DMS 273 treated with DMSO at 0.1 percent for 48 hours (cell line): ENCODE data around the gene FGFR3.

Source experiments
- DNase-seq: peaks from one replicate; lab custom pipeline; 2025; lab: John Stamatoyannopoulos, UW

FGFR3 gene

DNA sequence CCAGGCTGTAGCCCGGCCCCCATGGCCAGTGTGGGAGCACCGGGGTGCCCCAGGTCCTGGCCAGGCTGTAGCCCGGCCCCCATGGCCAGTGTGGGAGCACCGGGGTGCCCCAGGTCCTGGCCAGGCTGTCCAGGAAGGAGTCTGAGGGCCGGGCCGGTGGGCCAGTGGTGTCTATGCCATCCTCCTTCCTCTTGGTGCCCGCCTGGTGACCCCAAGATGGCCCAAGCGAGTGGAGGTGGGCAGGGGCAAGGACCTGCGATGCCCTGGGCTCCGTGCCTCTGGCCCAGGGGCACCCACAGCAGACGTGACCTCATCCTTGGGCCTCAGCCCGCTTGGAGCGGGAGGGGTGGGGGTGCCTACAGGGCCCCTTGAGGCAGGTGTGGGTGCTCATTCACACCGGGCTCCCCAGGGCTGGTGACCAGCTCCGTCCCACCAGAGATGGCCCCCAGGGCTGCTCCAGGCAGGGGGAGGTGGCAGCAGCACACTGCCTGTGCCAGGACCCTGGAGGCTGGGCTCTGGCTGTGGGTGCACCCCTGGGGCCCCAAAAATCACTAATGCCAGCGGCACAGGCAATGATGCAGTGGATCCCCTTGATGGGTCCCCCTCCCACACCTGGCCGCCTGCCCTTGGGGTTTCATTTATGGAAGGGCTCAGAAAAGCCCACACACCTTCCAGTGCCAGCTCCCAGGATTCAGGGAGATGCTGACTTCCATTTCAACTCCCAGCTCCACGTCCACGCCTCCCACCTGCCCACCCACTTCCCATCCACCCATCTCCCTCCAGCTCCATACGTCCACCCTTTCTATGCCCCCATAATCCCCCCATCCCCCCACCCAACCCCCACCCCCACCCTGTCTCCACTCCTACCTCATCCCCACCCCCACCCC is 36.0 kb upstream of the FGFR3 start:
- no peak for DNase-seq

- DNase-seq = no peak
Measured at GRCh38 chr4:1757836-1758235, 35.3 kb upstream of the FGFR3 start.

DNA sequence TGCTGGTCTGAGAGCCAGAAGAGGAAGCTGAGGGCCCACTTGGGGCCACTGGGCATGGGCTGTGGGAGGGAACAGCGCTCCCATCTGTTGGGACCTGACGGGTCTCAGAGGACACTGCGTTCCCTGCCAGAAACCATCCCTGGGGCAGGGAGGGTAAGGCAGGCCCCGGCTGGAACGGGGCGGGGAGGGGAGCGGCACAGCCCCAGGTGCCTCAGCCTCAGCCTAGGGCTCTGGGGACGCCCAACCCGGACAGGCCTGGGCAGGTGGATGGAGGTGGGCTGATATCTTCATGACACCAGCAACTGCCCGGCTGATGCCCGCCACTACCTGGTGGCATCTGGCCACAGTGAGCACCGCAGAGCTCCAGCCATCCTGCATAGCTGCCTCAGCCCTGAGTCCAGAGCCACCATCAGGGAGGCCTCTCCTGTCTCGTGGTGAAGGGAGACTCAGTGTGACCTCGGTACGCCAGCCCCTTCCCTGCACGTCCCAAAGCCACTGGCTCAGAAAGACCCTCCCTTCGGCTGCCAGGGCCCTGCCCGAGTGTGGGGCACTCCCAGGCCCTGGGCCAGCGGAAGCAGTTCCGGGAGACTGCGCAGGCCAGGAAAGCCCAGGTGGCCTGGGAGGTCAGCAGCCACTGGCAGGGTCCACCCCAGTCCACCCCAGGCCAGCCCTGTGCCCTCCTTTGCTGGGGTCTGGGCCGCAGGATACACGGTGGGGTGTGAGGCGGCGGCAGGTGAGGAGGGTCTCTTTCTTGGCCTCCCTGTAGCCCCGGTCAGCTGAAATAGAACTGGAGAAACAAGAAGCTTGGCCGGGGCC is 34.6 kb upstream of the FGFR3 start:
- no peak for DNase-seq

DNA sequence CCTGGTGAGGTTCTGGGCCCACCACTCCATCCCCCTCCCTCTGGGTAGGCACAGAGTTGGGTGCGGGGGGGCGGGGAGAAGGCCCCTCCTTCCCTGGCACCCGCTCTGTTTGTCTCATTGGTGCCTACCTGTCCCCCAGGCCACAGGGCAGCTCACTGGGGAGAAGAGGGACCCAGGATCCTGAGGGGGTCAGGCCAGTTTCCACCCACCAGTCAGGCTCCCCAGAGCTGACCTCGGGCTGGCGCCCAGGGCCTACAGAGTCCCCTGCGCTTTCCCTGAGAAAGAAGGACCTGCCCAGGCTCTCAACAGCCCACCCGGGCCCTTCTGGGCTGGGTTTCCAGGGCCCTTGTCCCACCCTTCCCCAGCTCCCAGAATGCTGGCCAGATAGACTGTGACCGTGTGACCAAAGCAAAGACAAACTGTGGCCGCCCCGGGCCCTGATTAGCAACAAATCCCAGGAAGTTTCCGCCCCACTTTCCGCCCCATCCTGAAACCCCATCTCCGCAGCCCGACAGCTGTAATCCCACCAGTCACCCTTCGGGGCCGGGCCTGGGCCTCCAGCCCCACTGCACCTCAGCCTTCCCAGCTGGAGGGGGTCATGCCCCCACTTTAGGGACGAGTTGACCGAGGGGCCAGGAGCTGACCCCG is 33.8 kb upstream of the FGFR3 start:
- DNase-seq = no peak

GRCh38 chr4:1759818-1760223 is 33.3 kb upstream of the FGFR3 start:
- DNase-seq = no peak

- DNase-seq = no peak
Measured at GRCh38 chr4:1760521-1761071, 32.5 kb upstream of the FGFR3 start.

DNA sequence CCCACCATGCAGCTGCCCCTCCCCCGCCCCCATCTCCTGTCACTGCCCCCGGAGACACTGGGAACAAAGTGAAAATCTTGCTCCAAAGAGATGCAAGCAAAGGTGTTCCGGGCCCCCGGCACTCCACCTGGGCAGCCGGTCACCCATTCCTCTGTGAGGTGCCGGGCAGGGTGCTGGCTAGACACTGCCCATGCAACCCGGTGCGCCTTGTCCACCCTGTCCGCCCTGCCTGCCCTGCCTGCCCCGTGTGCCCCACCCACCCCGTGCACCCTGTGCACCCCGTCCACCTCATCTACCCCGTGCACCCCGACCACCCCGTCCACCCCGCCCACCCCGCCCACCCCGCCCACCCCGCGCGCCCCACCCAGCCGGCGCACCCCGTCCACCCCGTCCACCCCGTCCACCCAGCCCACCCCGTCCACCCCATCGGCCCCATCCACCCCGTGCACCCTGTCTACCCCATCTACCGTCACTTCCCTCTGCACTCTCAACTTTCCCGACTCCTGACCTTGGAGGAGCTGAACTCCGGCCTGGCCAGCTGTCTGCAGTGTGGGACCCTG is 31.9 kb upstream of the FGFR3 start:
- no peak for DNase-seq

DNA sequence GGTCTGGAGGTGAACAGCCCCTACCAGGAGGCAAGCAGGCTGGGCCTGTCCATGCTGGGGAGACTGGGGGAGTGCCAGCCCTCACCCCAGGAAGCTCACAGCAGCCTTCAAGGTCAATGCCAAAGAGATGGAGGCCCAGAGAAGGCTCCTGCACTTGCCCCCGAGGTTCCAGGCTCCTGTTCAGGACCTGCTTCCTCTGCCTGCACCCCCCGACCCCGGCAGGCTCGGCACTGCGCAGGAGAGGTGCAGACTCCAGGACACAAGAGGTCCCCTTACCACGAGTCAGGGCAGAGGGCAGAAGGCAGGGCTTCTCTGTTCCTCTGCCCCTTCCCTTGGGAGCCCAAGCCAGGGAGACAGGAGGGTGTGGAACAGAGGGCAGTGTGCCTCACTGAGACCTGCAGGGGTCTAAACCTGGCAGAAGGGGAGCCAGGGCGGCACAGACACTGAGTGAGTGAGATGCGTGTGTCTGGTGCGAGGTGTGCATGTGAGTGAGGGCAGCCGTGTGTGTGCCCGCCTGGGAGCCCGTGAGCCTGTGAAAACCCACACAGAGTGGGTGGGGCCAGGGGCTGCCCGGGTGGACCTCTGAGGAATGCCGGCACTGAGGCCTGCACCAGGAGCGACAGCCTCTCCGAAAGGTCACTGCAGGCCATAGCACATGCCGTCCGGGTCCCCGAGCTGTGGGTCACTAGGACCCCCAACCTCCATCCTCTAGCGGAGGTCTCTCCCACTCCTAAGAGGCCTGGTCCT is 30.7 kb upstream of the FGFR3 start:
- no peak for DNase-seq

DNA sequence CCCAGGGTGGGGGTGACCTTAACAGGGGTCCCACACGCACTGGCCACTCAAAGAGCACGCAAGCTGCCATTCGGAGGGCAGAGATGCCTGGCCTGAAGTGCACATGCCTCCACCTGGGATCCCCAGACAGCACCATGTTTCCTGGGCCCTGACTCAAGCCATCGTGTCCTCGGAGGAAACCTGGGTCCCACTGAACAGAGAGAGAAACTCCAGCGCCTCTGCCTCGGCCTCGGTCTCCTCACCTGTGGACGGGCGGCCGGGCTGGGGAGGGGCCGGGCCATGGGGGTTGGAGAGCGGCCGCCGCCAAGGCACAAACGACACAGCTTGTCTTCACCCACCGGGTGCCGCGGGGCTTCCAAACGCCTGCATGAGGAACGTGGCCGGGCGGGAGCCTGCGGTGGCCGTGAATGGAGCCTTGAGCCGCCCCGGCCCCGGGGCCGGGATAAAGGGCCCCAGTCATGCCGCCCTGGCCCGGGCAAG is 30.0 kb upstream of the FGFR3 start:
- no peak for DNase-seq

DNA sequence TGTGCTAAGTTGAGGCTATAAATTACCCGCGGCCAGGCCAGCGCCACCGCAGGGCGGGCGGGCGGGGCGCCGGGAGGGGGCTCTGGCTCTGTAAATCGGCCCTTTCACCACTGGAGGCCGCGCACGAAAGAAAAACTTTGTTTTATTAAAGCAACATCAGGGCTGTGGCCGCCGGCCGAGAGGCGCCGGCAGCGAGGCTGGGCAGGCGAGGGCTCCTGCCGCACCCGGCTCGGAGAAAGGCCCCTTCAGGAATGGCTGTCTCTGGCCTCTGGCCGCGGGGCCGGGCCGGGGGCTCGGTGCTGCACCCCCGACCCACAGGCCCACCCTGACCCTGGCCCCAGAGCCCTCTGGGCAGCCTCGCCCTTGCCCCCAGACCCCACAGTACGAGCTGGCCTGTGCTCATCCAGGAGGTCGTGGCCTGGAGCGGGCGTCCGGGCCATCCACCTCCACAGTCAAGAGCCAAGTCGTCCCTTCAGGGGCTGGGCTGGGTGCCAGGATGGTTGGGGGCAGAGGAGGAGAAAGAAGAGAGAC is 29.5 kb upstream of the FGFR3 start:
- DNase-seq = no peak

- no peak for DNase-seq
Measured at GRCh38 chr4:1764670-1765069, 28.4 kb upstream of the FGFR3 start.

GRCh38 chr4:1765409-1766072 is 27.6 kb upstream of the FGFR3 start:
- no peak for DNase-seq

GRCh38 chr4:1766106-1767060 is 26.7 kb upstream of the FGFR3 start:
- DNase-seq = no peak

DNA sequence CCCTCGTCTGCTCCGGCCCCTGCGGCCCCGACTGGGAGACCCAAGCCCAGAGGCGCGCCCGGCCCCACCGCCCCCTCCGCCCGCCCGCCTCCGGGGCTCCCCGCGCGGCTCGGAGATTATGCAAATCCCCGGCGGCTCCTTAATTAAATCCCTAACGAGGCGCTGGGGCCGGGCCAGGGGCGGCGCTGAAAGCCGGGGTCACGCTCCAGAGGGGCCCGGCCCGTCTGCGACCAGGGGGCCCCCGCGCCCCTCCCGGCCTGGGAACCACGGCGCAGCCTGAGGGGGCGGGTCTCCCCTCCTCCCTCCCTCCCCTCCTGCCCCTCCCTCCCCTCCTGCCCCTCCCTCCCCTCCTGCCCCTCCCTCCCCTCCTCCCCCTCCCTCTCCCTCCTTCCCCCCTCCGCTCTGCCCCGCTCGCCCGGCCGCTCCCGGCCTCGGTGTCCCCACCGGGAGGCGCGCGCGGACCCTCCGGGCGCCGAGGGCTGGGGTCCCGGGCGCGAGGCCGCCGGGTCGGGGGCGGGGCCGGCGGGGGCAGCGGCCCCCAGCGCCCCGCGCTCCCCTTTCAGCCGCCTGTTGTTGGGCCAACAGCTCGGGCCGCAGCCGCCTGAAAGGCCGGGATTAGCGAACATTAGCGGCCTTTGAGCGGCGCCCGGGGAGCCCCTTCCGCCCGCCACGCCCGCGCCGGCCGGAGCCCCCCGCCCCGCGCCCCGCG is 25.9 kb upstream of the FGFR3 start:
- no peak for DNase-seq

DNA sequence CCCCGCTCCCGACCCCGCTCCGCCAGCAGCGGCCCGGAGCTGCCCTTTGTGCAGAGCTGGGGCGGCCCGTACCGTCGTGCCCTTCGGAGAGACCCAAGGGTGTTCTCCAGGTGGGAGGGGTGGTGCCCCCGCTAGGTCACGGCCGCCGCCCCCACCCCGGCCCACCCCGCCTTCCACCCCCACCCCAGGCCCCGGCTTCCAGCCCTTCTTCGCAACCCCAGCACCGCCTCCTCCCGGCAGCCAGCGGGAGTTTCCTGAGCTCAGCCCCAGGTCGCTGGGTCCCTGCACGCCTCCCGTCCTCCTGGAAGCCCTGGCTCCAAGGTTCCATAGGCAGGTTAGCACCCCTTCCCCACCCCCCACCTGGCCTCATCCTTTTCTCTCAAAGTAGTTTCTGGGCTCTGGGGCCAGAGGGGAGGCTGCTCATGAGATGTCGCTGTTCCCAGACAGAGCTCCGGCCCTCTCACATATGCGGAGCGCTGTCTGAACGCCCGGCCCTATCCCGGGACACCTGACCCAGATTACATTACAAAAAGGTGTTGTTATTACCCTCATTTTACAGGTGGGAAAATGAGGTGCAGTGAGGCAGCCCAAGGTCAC is 25.2 kb upstream of the FGFR3 start:
- peak; percentile 10 for DNase-seq

GRCh38 chr4:1768367-1769034 is 24.6 kb upstream of the FGFR3 start:
- DNase-seq = no peak

GRCh38 chr4:1769692-1770091 is 23.4 kb upstream of the FGFR3 start:
- DNase-seq = no peak

- DNase-seq = no peak
Measured at GRCh38 chr4:1770245-1770644, 22.8 kb upstream of the FGFR3 start.
